ENCODE results near the gene HOXA2. TPM values are rescaled to one million over a fixed set of nuclear protein-coding genes. Genes with fewer than 3 reads are reported as not detected.

HOXA2 gene
- total and polyA plus RNA-seq, 2 donors, result 1.5 to 3.9 TPM

DNA sequence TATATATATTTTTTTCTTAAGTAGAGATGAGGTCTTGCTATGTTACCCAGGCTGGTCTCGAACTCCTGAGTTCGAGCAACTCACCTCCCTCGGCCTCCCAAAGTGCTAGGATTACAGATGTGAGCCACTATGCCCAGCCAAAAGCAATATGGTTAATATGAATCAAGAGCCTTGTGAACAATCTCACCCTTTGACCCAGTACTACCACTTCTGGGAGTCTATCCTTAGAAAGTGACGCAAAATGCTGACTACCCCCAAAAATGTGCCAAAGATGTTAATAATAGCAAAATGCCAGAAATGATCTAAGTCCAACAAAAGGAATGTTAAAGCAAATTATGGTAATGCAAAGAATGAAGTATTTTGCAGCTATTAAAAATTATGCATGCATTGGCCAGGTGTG lies 51.0 kb downstream of the HOXA2 start:
- H3K27me3 ChIP-seq (ENCODE audit: control insufficient read depth in 2 of 2, insufficient read depth in 1 of 2, low read length in 1 of 2), result no peaks in the 10 kb centered on the region
- no peaks in the 10 kb centered on the region for H3K4me1 ChIP-seq (ENCODE audit: control insufficient read depth in 2 of 2, insufficient read depth in 2 of 2, low read length in 2 of 2)
- H3K9me3 ChIP-seq (ENCODE audit: control insufficient read depth in 2 of 2, insufficient read depth in 1 of 2, low read length in 1 of 2), result no peaks in the 10 kb centered on the region
- DNase-seq (ENCODE audit: low read depth in 6 of 9, low spot score in 9 of 9), result no peak
- H3K4me3 ChIP-seq (ENCODE audit: low read length in 2 of 2), result no peak overlapping the region
- no peak overlapping the region for H3K27ac ChIP-seq (ENCODE audit: low read depth in 1 of 2, low read length in 1 of 2)
- 97% methylated on average over 4 of the region's 4 CpGs for WGBS
- H3K36me3 ChIP-seq (ENCODE audit: control insufficient read depth in 2 of 2, insufficient read depth in 2 of 2, low read length in 1 of 2), result no peaks in the 10 kb centered on the region

Other genes starting within 250 kb of the HOXA2 start
- gene SKAP2, start 238.1 kb downstream of the HOXA2 start, total RNA-seq, result 9.8 TPM
- 10.6 TPM for gene SKAP2, start 238.1 kb downstream of the HOXA2 start, polyA plus RNA-seq
- 0.28 TPM for gene HOXA1, start 6.7 kb downstream of the HOXA2 start, total RNA-seq
- gene HOXA1, start 6.7 kb downstream of the HOXA2 start, polyA plus RNA-seq, result 0.71 TPM
- 0.42 TPM for gene HOXA4, start 28.1 kb upstream of the HOXA2 start, total RNA-seq
- gene HOXA4, start 28.1 kb upstream of the HOXA2 start, polyA plus RNA-seq, result 3.0 TPM
- gene HOXA5, start 41.0 kb upstream of the HOXA2 start, total RNA-seq, result 0.24 TPM
- gene HOXA5, start 41.0 kb upstream of the HOXA2 start, polyA plus RNA-seq, result 0.43 TPM
- 0.33 TPM for gene HOXA6, start 45.1 kb upstream of the HOXA2 start, total RNA-seq
- gene HOXA6, start 45.1 kb upstream of the HOXA2 start, polyA plus RNA-seq, result 0.09 TPM
- gene HOXA3, start 49.9 kb upstream of the HOXA2 start, total RNA-seq, result 0.80 TPM
- gene HOXA3, start 49.9 kb upstream of the HOXA2 start, polyA plus RNA-seq, result 5.5 TPM
- gene HOXA7, start 54.0 kb upstream of the HOXA2 start, total RNA-seq, result 0.57 TPM
- gene HOXA7, start 54.0 kb upstream of the HOXA2 start, polyA plus RNA-seq, result 0.41 TPM
- gene HOXA9, start 62.9 kb upstream of the HOXA2 start, total RNA-seq, result 1.5 TPM
- gene HOXA9, start 62.9 kb upstream of the HOXA2 start, polyA plus RNA-seq, result 4.9 TPM
- 1.1 TPM for gene HOXA10, start 71.6 kb upstream of the HOXA2 start, total RNA-seq
- 3.5 TPM for gene HOXA10, start 71.6 kb upstream of the HOXA2 start, polyA plus RNA-seq
- not detected for gene HOXA11, start 82.5 kb upstream of the HOXA2 start, total RNA-seq
- under 0.01 TPM for gene HOXA11, start 82.5 kb upstream of the HOXA2 start, polyA plus RNA-seq
- not detected for gene HOXA13, start 97.4 kb upstream of the HOXA2 start, total RNA-seq
- 0.02 TPM for gene HOXA13, start 97.4 kb upstream of the HOXA2 start, polyA plus RNA-seq
- not detected for gene EVX1, start 140.1 kb upstream of the HOXA2 start, total RNA-seq
- gene EVX1, start 140.1 kb upstream of the HOXA2 start, polyA plus RNA-seq, result 0.05 TPM